ENCODE measurements around the gene UXT.

DNA sequence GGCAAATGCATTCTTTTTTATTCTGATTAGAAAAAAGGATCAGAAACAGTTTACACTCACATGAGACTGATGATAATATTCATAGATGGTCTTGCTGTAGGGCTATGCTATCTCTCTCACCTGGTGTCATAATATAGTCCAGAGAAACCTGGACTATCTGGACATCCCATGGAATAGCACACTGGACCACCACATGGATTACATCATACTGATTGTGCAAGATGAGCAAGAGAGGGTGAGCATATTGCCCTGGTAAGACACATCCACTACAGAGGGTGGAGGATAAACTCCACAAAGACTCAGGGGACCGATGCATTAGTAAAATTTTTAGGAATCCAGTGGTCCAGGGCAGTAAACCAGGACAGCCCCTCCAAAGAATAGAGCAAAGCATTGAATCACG is 47.5 kb downstream of the UXT start:
- TF ChIP-seq, protein P1, sequence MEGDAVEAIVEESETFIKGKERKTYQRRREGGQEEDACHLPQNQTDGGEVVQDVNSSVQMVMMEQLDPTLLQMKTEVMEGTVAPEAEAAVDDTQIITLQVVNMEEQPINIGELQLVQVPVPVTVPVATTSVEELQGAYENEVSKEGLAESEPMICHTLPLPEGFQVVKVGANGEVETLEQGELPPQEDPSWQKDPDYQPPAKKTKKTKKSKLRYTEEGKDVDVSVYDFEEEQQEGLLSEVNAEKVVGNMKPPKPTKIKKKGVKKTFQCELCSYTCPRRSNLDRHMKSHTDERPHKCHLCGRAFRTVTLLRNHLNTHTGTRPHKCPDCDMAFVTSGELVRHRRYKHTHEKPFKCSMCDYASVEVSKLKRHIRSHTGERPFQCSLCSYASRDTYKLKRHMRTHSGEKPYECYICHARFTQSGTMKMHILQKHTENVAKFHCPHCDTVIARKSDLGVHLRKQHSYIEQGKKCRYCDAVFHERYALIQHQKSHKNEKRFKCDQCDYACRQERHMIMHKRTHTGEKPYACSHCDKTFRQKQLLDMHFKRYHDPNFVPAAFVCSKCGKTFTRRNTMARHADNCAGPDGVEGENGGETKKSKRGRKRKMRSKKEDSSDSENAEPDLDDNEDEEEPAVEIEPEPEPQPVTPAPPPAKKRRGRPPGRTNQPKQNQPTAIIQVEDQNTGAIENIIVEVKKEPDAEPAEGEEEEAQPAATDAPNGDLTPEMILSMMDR (conservative IDR thresholded peaks at IDR 0.05; ENCODE audit: low read depth in 2 of 2) = no peak
- TF ChIP-seq EZH2phosphoT487 (IDR thresholded peaks at IDR 0.05; ENCODE audit: unreplicated experiment) (no peak), NANOG (IDR thresholded peaks at IDR 0.05; ENCODE audit: borderline replicate concordance) (no peak), EZH2 (IDR thresholded peaks at IDR 0.05; ENCODE audit: low read depth, unreplicated experiment) (no peak), POLR2AphosphoS5 (IDR thresholded peaks at IDR 0.05; ENCODE audit: low read depth) (no peak), CREB1 (CRISPR knock-in tag; IDR thresholded peaks at IDR 0.05; ENCODE audit: low read depth) (no peak), ZNF331 (CRISPR knock-in tag; IDR thresholded peaks at IDR 0.05; ENCODE audit: low read depth) (no peak), JUNB (IDR thresholded peaks at IDR 0.05; ENCODE audit: unreplicated experiment) (no peak)
- TF ChIP-seq, protein P2, sequence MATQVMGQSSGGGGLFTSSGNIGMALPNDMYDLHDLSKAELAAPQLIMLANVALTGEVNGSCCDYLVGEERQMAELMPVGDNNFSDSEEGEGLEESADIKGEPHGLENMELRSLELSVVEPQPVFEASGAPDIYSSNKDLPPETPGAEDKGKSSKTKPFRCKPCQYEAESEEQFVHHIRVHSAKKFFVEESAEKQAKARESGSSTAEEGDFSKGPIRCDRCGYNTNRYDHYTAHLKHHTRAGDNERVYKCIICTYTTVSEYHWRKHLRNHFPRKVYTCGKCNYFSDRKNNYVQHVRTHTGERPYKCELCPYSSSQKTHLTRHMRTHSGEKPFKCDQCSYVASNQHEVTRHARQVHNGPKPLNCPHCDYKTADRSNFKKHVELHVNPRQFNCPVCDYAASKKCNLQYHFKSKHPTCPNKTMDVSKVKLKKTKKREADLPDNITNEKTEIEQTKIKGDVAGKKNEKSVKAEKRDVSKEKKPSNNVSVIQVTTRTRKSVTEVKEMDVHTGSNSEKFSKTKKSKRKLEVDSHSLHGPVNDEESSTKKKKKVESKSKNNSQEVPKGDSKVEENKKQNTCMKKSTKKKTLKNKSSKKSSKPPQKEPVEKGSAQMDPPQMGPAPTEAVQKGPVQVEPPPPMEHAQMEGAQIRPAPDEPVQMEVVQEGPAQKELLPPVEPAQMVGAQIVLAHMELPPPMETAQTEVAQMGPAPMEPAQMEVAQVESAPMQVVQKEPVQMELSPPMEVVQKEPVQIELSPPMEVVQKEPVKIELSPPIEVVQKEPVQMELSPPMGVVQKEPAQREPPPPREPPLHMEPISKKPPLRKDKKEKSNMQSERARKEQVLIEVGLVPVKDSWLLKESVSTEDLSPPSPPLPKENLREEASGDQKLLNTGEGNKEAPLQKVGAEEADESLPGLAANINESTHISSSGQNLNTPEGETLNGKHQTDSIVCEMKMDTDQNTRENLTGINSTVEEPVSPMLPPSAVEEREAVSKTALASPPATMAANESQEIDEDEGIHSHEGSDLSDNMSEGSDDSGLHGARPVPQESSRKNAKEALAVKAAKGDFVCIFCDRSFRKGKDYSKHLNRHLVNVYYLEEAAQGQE (IDR thresholded peaks at IDR 0.05; ENCODE audit: unreplicated experiment) = no peak
- TF ChIP-seq, protein P3, sequence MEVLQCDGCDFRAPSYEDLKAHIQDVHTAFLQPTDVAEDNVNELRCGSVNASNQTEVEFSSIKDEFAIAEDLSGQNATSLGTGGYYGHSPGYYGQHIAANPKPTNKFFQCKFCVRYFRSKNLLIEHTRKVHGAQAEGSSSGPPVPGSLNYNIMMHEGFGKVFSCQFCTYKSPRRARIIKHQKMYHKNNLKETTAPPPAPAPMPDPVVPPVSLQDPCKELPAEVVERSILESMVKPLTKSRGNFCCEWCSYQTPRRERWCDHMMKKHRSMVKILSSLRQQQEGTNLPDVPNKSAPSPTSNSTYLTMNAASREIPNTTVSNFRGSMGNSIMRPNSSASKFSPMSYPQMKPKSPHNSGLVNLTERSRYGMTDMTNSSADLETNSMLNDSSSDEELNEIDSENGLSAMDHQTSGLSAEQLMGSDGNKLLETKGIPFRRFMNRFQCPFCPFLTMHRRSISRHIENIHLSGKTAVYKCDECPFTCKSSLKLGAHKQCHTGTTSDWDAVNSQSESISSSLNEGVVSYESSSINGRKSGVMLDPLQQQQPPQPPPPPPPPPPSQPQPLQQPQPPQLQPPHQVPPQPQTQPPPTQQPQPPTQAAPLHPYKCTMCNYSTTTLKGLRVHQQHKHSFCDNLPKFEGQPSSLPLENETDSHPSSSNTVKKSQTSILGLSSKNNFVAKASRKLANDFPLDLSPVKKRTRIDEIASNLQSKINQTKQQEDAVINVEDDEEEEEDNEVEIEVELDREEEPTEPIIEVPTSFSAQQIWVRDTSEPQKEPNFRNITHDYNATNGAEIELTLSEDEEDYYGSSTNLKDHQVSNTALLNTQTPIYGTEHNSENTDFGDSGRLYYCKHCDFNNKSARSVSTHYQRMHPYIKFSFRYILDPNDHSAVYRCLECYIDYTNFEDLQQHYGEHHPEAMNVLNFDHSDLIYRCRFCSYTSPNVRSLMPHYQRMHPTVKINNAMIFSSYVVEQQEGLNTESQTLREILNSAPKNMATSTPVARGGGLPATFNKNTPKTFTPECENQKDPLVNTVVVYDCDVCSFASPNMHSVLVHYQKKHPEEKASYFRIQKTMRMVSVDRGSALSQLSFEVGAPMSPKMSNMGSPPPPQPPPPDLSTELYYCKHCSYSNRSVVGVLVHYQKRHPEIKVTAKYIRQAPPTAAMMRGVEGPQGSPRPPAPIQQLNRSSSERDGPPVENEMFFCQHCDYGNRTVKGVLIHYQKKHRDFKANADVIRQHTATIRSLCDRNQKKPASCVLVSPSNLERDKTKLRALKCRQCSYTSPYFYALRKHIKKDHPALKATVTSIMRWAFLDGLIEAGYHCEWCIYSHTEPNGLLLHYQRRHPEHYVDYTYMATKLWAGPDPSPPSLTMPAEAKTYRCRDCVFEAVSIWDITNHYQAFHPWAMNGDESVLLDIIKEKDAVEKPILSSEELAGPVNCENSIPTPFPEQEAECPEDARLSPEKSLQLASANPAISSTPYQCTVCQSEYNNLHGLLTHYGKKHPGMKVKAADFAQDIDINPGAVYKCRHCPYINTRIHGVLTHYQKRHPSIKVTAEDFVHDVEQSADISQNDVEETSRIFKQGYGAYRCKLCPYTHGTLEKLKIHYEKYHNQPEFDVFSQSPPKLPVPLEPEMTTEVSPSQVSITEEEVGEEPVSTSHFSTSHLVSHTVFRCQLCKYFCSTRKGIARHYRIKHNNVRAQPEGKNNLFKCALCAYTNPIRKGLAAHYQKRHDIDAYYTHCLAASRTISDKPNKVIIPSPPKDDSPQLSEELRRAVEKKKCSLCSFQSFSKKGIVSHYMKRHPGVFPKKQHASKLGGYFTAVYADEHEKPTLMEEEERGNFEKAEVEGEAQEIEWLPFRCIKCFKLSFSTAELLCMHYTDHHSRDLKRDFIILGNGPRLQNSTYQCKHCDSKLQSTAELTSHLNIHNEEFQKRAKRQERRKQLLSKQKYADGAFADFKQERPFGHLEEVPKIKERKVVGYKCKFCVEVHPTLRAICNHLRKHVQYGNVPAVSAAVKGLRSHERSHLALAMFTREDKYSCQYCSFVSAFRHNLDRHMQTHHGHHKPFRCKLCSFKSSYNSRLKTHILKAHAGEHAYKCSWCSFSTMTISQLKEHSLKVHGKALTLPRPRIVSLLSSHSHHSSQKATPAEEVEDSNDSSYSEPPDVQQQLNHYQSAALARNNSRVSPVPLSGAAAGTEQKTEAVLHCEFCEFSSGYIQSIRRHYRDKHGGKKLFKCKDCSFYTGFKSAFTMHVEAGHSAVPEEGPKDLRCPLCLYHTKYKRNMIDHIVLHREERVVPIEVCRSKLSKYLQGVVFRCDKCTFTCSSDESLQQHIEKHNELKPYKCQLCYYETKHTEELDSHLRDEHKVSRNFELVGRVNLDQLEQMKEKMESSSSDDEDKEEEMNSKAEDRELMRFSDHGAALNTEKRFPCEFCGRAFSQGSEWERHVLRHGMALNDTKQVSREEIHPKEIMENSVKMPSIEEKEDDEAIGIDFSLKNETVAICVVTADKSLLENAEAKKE (CRISPR knock-in tag; IDR thresholded peaks at IDR 0.05) = no peak
- TF ChIP-seq, protein P4, sequence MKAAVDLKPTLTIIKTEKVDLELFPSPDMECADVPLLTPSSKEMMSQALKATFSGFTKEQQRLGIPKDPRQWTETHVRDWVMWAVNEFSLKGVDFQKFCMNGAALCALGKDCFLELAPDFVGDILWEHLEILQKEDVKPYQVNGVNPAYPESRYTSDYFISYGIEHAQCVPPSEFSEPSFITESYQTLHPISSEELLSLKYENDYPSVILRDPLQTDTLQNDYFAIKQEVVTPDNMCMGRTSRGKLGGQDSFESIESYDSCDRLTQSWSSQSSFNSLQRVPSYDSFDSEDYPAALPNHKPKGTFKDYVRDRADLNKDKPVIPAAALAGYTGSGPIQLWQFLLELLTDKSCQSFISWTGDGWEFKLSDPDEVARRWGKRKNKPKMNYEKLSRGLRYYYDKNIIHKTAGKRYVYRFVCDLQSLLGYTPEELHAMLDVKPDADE (IDR thresholded peaks at IDR 0.05) = no peak
